ENCODE data around the gene IL18BP. TPM values are rescaled to one million over a fixed set of nuclear protein-coding genes. Genes with fewer than 3 reads are reported as not detected.

IL18BP gene
- 2.4 and 2.8 TPM in 2 replicates for total RNA-seq
- polyA plus RNA-seq = 2.2 and 2.6 TPM in 2 replicates

DNA sequence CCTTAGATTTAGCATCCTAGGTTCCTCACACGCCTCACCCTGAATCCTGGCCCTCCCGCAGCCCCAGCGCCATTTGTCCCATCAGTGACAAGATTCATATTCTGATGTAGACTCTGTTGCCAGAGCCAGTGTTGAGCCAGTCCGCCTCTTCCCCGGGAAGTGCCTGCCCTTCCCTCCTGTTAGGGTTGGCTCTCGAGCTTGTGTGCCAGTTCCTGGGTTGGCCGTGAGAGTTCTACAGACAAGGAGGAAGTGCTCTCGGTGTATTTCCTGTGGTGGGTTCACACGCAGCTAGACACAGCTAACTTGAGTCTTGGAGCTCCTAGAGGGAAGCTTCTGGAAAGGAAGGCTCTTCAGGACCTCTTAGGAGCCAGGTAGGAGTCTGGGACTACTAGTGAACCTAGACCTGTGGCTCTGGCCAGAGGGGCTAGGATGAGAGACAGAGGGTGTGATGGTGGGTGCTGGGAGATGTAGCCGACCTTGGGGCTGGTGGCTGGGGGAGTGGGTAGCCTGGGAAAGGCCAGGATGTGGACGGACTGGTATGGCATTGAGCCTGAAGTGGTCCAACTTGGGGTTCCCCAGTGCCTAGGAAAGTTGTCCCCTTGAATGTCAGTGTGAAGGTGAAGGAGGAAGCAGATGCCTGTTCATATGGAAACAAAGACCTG lies at the start of gene IL18BP:
TSS of gene IL18BP (plus strand) at position 261 of the 662 bp plus-strand sequence. CDS start 1,076 bp downstream, outside the sequence.
- no peaks in the 10 kb centered on the region for H3K9me3 ChIP-seq (ENCODE audit: low read depth)
- no peak for DNase-seq (ENCODE audit: low spot score)
- H4K20me1 ChIP-seq (ENCODE audit: insufficient read depth, poor library complexity, severe bottlenecking) = no peaks in the 10 kb centered on the region
- H3K27ac ChIP-seq = no peak within 1 kb of the TSS
- no peaks in the 10 kb centered on the region for H3K4me1 ChIP-seq (ENCODE audit: insufficient read depth)
- H3K4me2 ChIP-seq = no peak within 1 kb of the TSS
- 95% methylated on average over 11 of the region's 11 CpGs for WGBS (ENCODE audit: low lambda C conversion rate, missing lambda C conversion rate)
- H3K27me3 ChIP-seq = no peaks in the 10 kb centered on the region
- H3K36me3 ChIP-seq (replicated peaks; ENCODE audit: insufficient read depth, low read depth) = no peaks in the 10 kb centered on the region
- TF ChIP-seq EZH2phosphoT487 (IDR thresholded peaks at IDR 0.05; ENCODE audit: low read depth, severe bottlenecking, unreplicated experiment) (no peak), EZH2 (IDR thresholded peaks at IDR 0.05; ENCODE audit: borderline replicate concordance) (no peak)
- no peaks in the 10 kb centered on the region for H3K79me2 ChIP-seq
- no peak within 1 kb of the TSS for H3K4me3 ChIP-seq
- no peaks in the 10 kb centered on the region for H3K9me2 ChIP-seq (replicated peaks; ENCODE audit: insufficient read depth)
- no peak within 1 kb of the TSS for H2AFZ ChIP-seq

DNA sequence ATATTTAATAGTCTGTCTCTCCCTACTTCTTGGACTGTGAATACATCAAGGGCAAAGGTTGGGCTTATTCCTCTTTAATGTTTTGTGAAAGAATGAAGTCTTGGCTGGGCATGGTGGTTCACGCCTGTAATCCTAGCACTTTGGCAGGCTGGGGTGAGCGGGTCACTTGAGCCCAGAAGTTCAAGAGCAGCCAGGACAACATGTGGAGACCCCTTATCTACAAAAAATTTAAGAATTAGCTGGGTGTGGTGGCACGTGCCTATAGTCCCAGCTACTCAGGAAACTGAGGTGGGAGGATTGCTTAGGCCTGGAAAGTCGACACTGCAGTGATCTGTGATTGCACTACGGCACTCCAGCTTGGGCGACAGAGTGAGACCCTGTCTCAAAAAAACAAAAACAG lies 49.7 kb upstream of the IL18BP start:
- Histone ChIP-seq H3K4me3 (no peak overlapping the region), H3K4me2 (peak overlapping the region; percentile 9), H3K9me2 (replicated peaks; ENCODE audit: insufficient read depth) (no peaks in the 10 kb centered on the region), H3K4me1 (ENCODE audit: insufficient read depth) (peaks cover 14% of the 10 kb centered on the region), H3K27ac (peak overlapping the region; percentile 39), H3K79me2 (peaks cover 71% of the 10 kb centered on the region), H3K9me3 (ENCODE audit: low read depth) (no peaks in the 10 kb centered on the region), H2AFZ (no peak overlapping the region), H3K36me3 (replicated peaks; ENCODE audit: insufficient read depth, low read depth) (no peaks in the 10 kb centered on the region), H4K20me1 (ENCODE audit: insufficient read depth, poor library complexity, severe bottlenecking) (no peaks in the 10 kb centered on the region), H3K27me3 (no peaks in the 10 kb centered on the region)
- TF ChIP-seq EZH2 (IDR thresholded peaks at IDR 0.05; ENCODE audit: borderline replicate concordance) (no peak), CTCF (IDR thresholded peaks at IDR 0.05; ENCODE audit: poor library complexity) (no peak), EZH2phosphoT487 (IDR thresholded peaks at IDR 0.05; ENCODE audit: low read depth, severe bottlenecking, unreplicated experiment) (no peak)
- DNase-seq (ENCODE audit: low spot score) = no peak
- WGBS (ENCODE audit: low lambda C conversion rate, missing lambda C conversion rate) = 77% methylated on average over 6 of the region's 6 CpGs

DNA sequence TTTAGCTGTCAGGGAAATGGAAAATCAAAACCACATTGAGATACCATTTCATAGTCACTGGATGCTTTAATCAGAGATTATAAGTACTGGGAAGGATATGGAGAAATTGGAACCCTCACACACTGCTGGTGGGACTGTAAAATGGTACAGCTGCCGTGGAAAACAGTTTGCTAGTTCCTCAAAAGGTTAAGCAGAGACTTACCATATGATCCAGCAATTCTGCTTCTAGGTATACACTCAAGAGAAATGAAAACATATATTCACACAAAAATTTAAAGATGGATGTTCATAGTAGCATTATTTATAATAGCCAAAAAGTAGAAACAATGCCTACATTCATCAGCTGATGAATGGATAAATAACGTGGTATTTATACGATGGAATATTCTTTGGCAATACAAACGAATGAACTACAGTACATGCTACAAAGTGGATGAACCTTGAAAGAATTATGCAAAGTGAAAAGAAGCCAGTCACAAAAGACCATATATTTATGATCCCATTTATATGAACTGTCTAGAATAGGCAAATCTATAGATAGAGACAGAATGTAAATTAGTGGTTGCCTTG lies 46.9 kb upstream of the IL18BP start:
- no peaks in the 10 kb centered on the region for H3K27me3 ChIP-seq
- no peaks in the 10 kb centered on the region for H4K20me1 ChIP-seq (ENCODE audit: insufficient read depth, poor library complexity, severe bottlenecking)
- no peak for DNase-seq (ENCODE audit: low spot score)
- no peaks in the 10 kb centered on the region for H3K9me2 ChIP-seq (replicated peaks; ENCODE audit: insufficient read depth)
- H3K4me3 ChIP-seq = no peak overlapping the region
- no peak overlapping the region for H3K27ac ChIP-seq
- H3K4me2 ChIP-seq = no peak overlapping the region
- TF ChIP-seq EZH2phosphoT487 (IDR thresholded peaks at IDR 0.05; ENCODE audit: low read depth, severe bottlenecking, unreplicated experiment) (no peak), CTCF (IDR thresholded peaks at IDR 0.05; ENCODE audit: poor library complexity) (no peak), EZH2 (IDR thresholded peaks at IDR 0.05; ENCODE audit: borderline replicate concordance) (no peak)
- no peaks in the 10 kb centered on the region for H3K9me3 ChIP-seq (ENCODE audit: low read depth)
- WGBS (ENCODE audit: low lambda C conversion rate, missing lambda C conversion rate) = 78% methylated on average over 4 of the region's 4 CpGs
- no peaks in the 10 kb centered on the region for H3K36me3 ChIP-seq (replicated peaks; ENCODE audit: insufficient read depth, low read depth)
- peaks cover 10% of the 10 kb centered on the region for H3K4me1 ChIP-seq (ENCODE audit: insufficient read depth)
- no peak overlapping the region for H2AFZ ChIP-seq
- H3K79me2 ChIP-seq = peaks cover 79% of the 10 kb centered on the region

DNA sequence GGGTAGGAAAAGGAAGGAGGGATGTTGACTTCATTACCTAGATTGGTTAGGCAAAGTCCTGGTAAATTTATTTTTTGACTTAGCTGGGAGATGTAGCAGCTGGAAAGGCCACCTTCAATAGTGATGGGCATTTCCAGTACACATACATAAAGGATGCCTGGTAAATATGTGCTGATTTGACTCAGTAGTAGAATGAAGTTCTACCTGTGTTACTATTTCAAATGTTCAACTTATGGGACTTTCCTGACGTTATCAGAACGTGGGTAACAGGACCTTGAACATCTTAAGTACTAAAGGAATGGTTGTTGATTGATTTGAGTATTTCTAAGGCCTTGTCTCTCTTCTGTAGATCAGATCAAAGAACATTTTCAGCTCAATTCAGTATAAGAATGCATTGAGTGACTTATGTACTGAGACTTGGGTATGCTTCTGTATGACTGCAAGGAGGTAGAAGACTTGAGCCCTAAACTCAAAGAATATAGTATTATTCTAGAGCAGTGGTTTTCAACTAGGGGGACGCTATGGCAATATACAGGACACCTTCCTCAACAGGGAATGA lies 42.7 kb upstream of the IL18BP start:
- H3K27ac ChIP-seq = no peak overlapping the region
- no peak overlapping the region for H2AFZ ChIP-seq
- H3K4me1 ChIP-seq (ENCODE audit: insufficient read depth) = no peaks in the 10 kb centered on the region
- H4K20me1 ChIP-seq (ENCODE audit: insufficient read depth, poor library complexity, severe bottlenecking) = no peaks in the 10 kb centered on the region
- H3K4me3 ChIP-seq = no peak overlapping the region
- H3K9me2 ChIP-seq (replicated peaks; ENCODE audit: insufficient read depth) = no peaks in the 10 kb centered on the region
- H3K27me3 ChIP-seq = no peaks in the 10 kb centered on the region
- no peak for DNase-seq (ENCODE audit: low spot score)
- no peak overlapping the region for H3K4me2 ChIP-seq
- WGBS (ENCODE audit: low lambda C conversion rate, missing lambda C conversion rate) = 65% methylated on average over 3 of the region's 3 CpGs
- no peaks in the 10 kb centered on the region for H3K9me3 ChIP-seq (ENCODE audit: low read depth)
- peaks cover 76% of the 10 kb centered on the region for H3K79me2 ChIP-seq
- TF ChIP-seq EZH2phosphoT487 (IDR thresholded peaks at IDR 0.05; ENCODE audit: low read depth, severe bottlenecking, unreplicated experiment) = no peak
- TF ChIP-seq EZH2 (IDR thresholded peaks at IDR 0.05; ENCODE audit: borderline replicate concordance) = no peak
- no peak for TF ChIP-seq CTCF (IDR thresholded peaks at IDR 0.05; ENCODE audit: poor library complexity)
- H3K36me3 ChIP-seq (replicated peaks; ENCODE audit: insufficient read depth, low read depth) = no peaks in the 10 kb centered on the region

Measured in hepatocyte (in vitro differentiated cells).